HG03045 (cell line): Measurements from ENCODE around the gene NBAS.

Source experiments
- ATAC-seq: cut with Tn5 transposase; IDR thresholded peaks from one replicate; pipeline ENCODE4 v1.9.1; 2021; ENCODE audit warnings: mild to moderate bottlenecking, moderate library complexity; ENCODE audit not compliant: unreplicated experiment

The NBAS gene

DNA sequence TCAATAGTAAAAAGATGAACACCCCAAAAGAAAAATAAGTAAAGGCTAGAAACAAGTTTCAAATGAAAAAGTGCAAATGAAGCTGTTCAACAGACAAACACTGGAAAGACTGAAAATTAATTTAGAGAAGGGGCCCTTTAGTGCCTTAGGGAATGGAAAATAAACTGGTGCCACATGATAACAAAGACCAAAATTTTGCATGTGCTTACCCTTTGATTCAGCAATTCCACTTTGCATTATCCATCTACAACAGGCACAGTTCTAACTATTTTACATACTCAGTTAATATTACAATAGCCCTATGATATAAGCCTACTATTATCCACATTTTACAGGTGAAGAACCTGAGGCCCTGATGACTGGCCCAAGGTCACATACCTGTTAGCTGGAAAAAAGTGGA, 183.9 kb downstream of the NBAS start:
- ATAC-seq, result no peak

GRCh38 chr2:15372019-15372418, 189.1 kb downstream of the NBAS start:
- no peak for ATAC-seq

DNA sequence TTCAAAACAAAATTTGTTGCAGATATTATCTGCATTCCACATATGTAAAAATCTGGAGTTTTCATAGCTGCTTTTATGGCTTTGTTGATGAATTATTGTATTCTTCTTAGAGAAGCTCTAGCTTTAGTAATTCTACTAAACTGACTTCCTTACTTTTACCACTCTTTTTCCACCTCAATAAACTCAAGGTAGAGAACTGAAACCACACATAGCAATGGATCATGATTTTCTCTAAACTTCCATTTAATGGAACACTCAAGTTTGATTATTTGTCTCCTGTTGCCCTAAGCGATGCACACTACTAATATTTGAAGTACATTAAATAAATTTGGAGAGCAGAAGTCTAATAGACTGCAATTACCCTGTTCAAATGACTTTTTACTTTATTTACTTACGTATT, 192.0 kb downstream of the NBAS start:
- ATAC-seq, result no peak

- no peak for ATAC-seq
These were observed 193.4 kb downstream of the NBAS start for GRCh38 chr2:15367715-15368114.

DNA sequence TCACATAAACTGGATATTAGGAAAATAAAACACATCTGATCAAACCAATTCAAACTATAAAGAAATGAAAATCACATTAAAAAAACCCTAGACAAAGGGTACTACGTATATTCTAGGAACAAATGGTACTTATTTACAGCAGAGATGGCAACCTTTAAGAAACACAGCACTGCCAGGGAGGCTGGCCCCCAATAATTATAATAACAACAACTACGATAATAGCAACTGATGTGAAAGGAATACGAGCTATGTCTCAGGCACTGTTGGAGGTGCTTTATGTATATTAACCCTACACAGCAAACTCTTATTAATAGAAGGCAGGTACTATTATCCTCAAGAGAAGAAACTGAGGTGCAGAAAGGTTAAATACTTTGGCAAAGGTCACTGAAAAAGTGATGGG, 193.9 kb downstream of the NBAS start:
- ATAC-seq, result no peak

DNA sequence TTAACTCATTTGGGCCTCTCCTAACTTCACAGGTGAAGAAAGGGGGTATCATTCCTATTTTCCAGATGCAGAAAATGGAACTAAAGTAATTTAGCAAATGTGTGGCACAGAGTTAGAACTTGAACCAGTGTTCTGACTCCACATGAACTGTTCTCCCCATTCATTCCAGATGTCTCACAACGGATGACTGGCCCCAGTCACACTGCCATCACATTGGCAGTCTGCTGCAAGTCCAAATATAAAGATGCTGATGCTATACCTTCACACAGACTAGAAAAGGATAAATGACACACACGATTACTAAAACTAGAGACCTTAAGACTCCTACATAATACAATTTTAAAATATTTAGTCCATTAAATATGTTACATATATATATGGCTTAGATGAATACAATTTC, 195.7 kb downstream of the NBAS start:
- no peak for ATAC-seq

- ATAC-seq, result no peak
These were observed 196.6 kb downstream of the NBAS start for GRCh38 chr2:15364561-15364960.

DNA sequence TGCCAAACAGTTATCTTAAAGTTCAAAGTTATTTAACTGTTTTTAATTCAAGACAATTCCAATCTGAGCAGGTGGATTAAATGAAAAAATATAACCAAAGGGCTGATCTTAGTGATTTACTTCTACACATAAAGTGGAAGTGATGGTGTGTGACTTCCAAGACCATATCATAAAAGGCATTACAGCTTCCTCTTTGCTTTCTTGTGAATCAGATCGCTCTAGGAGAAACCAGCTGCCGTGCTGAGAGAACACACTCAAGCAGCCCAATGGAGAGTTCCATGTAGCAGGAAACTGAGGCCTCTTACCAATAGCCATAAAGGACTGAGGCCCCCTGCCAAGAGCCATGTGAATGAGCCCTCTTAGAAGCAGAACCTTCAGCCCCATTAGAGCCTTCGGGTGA, 197.4 kb downstream of the NBAS start:
- ATAC-seq, result no peak

DNA sequence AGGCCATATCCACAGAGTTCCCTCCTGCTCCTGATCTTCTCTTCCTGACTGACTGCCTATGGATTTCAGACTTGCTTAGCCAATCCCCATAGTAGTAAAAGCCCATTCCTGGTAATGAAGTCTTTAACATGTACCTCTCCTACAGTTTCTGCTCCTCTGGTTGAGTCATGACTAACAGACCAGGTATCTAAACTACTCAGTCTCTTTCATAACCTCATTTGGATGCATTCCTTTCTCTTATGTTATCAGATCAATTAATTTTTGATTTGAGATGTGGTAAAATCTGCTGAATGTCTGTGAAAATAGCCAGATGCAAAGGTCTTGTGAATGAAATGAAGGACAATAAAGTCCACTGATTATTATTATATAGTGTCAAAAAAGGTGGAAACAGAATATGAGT, 198.0 kb downstream of the NBAS start:
- no peak for ATAC-seq

DNA sequence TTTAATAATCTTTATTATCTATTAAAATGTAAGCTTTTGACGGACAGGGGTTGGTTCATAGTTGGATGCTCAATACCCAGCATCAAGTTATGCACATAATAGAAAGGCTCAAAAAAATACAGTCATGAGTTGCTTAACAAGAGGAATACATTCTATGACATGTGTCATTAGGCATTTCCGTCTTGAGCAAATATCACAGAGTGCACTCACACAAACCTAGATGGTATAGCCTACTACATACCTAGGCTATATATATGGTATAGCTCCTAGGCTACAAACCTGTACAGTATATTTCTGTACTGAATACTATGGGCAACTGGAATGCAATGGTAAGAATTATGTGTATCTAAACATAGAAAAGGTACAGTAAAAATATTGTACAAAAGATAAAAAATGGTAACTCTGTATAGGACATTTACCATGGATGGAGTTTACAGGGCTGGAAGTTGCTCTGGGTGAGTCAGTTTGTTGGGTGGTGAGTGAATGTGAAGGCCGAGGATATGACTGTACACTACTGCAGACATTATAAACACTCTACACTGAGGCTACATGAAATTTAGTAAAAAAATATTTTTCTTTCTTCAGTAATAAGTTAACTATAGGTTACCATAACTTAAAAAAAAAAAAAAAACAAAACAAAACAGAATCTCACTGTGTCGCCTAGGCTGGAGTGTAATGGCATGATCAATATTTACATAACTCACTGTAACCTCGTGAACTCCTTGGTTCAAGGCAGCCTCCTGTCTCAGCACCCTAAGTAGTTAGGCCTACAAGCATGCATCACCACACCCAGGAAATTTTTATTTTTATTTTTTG, 201.2 kb downstream of the NBAS start:
- ATAC-seq, result no peak

- no peak for ATAC-seq
These were observed 203.2 kb downstream of the NBAS start for GRCh38 chr2:15357922-15358321.

DNA sequence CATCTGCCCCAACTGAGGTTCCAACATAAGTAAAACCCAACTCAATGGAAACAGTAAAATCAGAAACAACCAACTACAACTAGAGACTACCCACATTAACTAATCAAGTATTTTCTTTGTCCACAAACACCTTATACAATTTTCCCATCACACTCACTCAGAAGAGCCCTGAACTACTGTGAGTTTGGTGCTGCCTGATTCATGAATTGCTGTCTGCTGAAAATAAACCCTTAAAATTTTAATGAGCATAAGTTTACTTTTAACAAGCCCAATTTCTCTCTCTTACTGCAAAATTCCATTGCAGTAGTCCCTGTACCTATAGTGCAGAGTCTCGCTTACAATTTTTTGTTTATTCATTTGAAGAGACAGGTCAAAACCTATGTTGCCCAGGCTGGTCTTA, 203.9 kb downstream of the NBAS start:
- ATAC-seq, result no peak

GRCh38 chr2:15355386-15355785, 205.7 kb downstream of the NBAS start:
- no peak for ATAC-seq

- no peak for ATAC-seq
These were observed 206.4 kb downstream of the NBAS start for GRCh38 chr2:15354596-15355366.

GRCh38 chr2:15352363-15352762, 208.8 kb downstream of the NBAS start:
- no peak for ATAC-seq

GRCh38 chr2:15348636-15349035, 212.5 kb downstream of the NBAS start:
- no peak for ATAC-seq

DNA sequence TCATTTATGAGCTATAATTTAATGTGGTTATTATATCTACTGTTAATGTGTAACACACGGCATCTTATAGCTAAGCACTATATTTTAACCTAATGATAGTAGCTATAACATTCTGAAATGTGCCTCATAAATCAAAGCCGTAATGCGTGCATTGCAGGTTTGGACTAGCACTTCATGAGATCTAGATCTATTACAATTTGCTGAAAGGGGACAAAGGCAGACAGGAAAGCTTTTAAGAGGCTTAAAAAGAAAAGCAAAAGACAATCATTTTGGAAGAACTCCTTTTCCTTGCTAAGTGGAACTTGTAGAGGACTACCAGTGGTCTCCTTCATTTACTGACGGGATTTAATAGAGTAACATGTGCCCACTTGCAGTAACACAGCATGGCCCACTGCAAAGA, 213.1 kb downstream of the NBAS start:
- no peak for ATAC-seq

GRCh38 chr2:15346624-15347023, 214.5 kb downstream of the NBAS start:
- ATAC-seq, result no peak

- no peak for ATAC-seq
These were observed 223.0 kb downstream of the NBAS start for GRCh38 chr2:15337996-15338666.

DNA sequence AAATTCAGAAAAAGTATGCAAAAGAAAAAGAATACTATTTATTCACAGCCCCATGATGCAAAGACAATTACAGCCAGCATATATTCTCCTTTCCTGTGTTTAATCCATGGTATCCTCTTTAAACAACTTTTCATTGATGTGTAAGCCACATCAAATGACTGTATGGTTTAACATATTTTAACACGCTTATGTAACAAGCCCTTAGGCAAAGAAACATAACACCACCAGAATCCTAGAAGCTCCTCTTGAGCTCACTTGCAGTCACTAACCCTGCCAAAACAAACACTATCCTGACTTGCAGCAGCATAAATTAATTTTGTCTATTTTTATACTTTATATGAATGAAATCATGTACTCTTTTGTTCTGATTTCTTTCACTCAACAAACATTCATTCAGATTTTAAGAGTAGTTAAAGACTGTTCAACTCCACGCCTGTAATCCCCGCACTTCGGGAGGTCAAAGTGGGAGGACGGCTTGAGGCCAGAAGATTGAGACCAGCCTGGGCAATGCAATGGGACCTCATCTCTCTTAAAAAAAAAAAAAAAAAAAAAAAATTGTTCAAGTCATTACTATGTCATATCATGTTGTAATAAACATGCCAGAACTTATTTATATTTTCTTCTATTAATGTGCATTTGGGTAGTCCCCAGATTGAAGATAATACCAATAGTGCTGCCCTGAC, 226.3 kb downstream of the NBAS start:
- no peak for ATAC-seq

- ATAC-seq, result no peak
These were observed 229.3 kb downstream of the NBAS start for GRCh38 chr2:15331787-15332186.
